H7 (cell line): ENCODE data around the gene RAB9B. TPM values are rescaled to one million over a fixed set of nuclear protein-coding genes. Genes with fewer than 3 reads are reported as not detected.

Experiments used
- total RNA-seq: library from RNA; depleted of rRNA; stranded (reverse); fragments of >200 nt; shearing (Covaris generic); gene quantifications from 2 replicates; pipeline ENCODE4 v1.2.3, GENCODE V29; 2014; rRNA removed

The RAB9B gene
- total RNA-seq, 1 experiment from 2014 or later, result 0.48 TPM

Other genes with a start within 250 kb of the RAB9B start
- 15.5 and 23.8 TPM in 2 replicates for gene TCEAL4, start 246.7 kb downstream of the RAB9B start, total RNA-seq
- 3.5 and 5.8 TPM in 2 replicates for gene TCEAL3, start 224.3 kb downstream of the RAB9B start, total RNA-seq
- 9.2 and 10.3 TPM in 2 replicates for gene TCEAL1, start 203.3 kb downstream of the RAB9B start, total RNA-seq
- gene MORF4L2, start 145.6 kb downstream of the RAB9B start, total RNA-seq, result 566 and 659 TPM in 2 replicates
- 0.28 TPM in 1 of 2 replicates, not detected in the other for gene TMEM31, start 121.3 kb downstream of the RAB9B start, total RNA-seq
- gene PLP1, start 55.4 kb downstream of the RAB9B start, total RNA-seq, result 59.4 and 60.7 TPM in 2 replicates
- 19.7 and 29.4 TPM in 2 replicates for gene TMSB15B, start 130.4 kb upstream of the RAB9B start, total RNA-seq
- gene H2BW1, start 181.5 kb upstream of the RAB9B start, total RNA-seq, result not detected in 2 replicates
- gene H2BW2, start 207.7 kb upstream of the RAB9B start, total RNA-seq, result not detected in 2 replicates
- 3.5 and 5.2 TPM in 2 replicates for gene TMSB15C, start 244.0 kb upstream of the RAB9B start, total RNA-seq